ENCODE data around the gene TOP3A. TPM values are rescaled to one million over a fixed set of nuclear protein-coding genes. Genes with fewer than 3 reads are reported as not detected.

TOP3A gene
- total RNA-seq, 4 donors from 2014 or later = 18.7 to 46.4 (median 28.4) TPM

- no peak for DNase-seq (ENCODE audit: low spot score in 2 of 2)
- 85 to 87% methylated on average over 7 of the region's 7 CpGs for WGBS, 2 donors
These were observed 58.0 kb downstream of the TOP3A start for GRCh38 chr17:18256776-18257175.

GRCh38 chr17:18256351-18256750, 58.4 kb downstream of the TOP3A start:
- intact Hi-C loops (cut with DNase I; ENCODE audit: low total_unique reads) = no loop called here
- no peak overlapping the region for H3K4me3 ChIP-seq (ENCODE audit: low read depth, poor library complexity, severe bottlenecking)
- DNase-seq (ENCODE audit: low spot score in 2 of 2) = no peak
- 85 to 89% methylated on average over 8 to 11 of the region's 11 CpGs for WGBS, 2 donors
- TF ChIP-seq CTCF (IDR thresholded peaks at IDR 0.05) = no peak
- no peak for TF ChIP-seq POLR2A (IDR thresholded peaks at IDR 0.05)

More at GRCh38 chr17:18256776-18257175, 58.0 kb downstream of the TOP3A start:
- H3K4me3 ChIP-seq (ENCODE audit: low read depth, poor library complexity, severe bottlenecking) = no peak overlapping the region
- TF ChIP-seq CTCF (IDR thresholded peaks at IDR 0.05) = no peak
- TF ChIP-seq POLR2A (IDR thresholded peaks at IDR 0.05) = no peak
- intact Hi-C loops (cut with DNase I; ENCODE audit: low total_unique reads) = no loop called here

- no peak for TF ChIP-seq POLR2A (IDR thresholded peaks at IDR 0.05)
- no peak for TF ChIP-seq CTCF (IDR thresholded peaks at IDR 0.05)
- no peak overlapping the region for H3K4me3 ChIP-seq (ENCODE audit: low read depth, poor library complexity, severe bottlenecking)
- intact Hi-C loops (cut with DNase I; ENCODE audit: low total_unique reads) = no loop called here
- WGBS, 2 donors = 95% methylated on average over 8 of the region's 8 CpGs
- no peak for DNase-seq (ENCODE audit: low spot score in 2 of 2)
These were observed 59.7 kb downstream of the TOP3A start for GRCh38 chr17:18254888-18255649.

- DNase-seq (ENCODE audit: low spot score in 2 of 2) = no peak
- intact Hi-C loops (cut with DNase I; ENCODE audit: low total_unique reads) = no loop called here
- 89 to 90% methylated on average over 23 to 24 of the region's 27 CpGs for WGBS, 2 donors
- TF ChIP-seq CTCF (IDR thresholded peaks at IDR 0.05) (no peak), POLR2A (IDR thresholded peaks at IDR 0.05) (no peak)
- no peak overlapping the region for H3K4me3 ChIP-seq (ENCODE audit: low read depth, poor library complexity, severe bottlenecking)
These were observed 60.6 kb downstream of the TOP3A start for GRCh38 chr17:18253947-18254821.

GRCh38 chr17:18253187-18253884, 61.5 kb downstream of the TOP3A start:
- 80 to 84% methylated on average over 15 to 16 of the region's 16 CpGs for WGBS, 2 donors
- no peak overlapping the region for H3K4me3 ChIP-seq (ENCODE audit: low read depth, poor library complexity, severe bottlenecking)
- intact Hi-C loops (cut with DNase I; ENCODE audit: low total_unique reads) = no loop called here
- TF ChIP-seq POLR2A (IDR thresholded peaks at IDR 0.05) (no peak), CTCF (IDR thresholded peaks at IDR 0.05) (no peak)
- no peak for DNase-seq (ENCODE audit: low spot score in 2 of 2)
